T1000 (cell line): ENCODE measurements around the gene HLF.

Source experiments
- DNase-seq: peaks from one replicate; lab custom pipeline; 2025; ENCODE audit warnings: mixed read lengths; lab: John Stamatoyannopoulos, UW

HLF gene

GRCh38 chr17:55332296-55333041, 67.7 kb downstream of the HLF start:
- no peak for DNase-seq

- no peak for DNase-seq
Observed at GRCh38 chr17:55334285-55334684, 69.5 kb downstream of the HLF start.

DNA sequence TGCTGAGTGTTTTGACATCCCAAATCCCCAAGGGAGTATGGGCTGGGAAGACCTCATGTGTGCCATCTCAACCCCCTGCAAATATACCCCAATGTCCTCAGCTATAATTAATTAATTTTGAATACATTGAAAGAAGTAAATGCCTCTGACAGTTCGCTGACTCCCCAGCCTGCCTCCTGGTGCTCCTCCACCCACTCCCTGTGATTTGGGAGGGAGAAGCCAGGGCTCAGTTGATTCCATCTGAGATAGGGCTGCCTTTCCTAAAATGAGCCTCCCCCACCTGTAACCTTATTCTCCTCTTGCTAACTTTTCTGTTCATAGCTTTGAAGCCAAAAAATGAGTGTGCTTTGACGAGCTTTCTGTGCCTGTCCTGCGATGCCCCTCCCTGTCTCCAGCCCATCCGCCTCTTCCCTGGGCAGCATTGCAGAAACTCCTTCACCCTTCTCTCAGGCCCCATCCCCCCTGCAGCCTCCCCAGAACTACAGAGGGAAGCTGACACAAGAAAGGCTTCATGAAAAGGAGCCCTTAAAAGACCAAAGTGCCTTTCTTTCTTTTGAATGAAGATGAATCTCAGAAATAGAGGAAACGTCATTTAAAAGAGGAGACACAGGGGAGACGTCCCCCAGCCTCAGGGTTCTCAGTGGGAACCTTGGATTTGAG, 70.3 kb downstream of the HLF start:
- no peak for DNase-seq

- DNase-seq, result no peak
Observed at GRCh38 chr17:55335625-55336024, 70.9 kb downstream of the HLF start.

DNA sequence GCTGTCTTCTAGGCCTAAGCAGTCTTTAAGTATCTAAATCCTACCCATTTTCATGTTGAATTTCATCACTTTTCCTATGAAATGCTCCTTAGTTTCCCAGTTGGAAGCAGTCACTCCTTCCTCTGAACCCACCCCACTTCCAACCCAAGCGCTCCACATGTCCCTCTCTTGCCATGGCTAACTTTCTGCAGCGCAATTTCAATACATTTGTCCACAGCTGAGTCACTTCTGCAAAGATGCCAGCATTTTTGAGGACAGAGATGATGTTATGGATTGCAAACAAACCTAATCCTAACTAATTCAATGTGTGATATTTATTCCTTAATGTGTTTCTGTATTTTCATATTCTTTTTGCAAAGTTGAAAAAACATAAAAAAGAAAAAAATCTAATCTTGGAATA, 71.7 kb downstream of the HLF start:
- DNase-seq, result no peak

DNA sequence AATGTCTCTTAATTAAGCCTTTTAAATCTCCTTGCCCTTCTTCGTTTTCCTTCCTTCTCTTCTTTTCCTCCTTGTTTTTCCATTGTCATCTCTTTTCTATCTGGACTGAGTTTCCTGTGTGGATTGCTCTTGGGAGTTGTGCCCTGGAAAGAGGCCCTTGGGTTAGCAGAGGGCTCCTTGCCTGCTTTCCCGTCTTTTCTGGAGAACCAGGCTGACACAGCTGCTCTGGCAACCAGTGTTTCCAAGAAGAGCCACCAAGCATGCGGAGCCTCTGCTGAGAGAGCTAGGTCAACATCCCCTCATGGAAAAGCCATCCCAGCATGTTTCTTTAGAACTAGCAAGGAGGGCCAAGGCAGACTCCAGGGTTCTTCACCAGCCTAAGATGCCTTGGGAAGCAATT, 75.4 kb downstream of the HLF start:
- no peak for DNase-seq

- DNase-seq, result no peak
Observed at GRCh38 chr17:55340686-55341085, 75.9 kb downstream of the HLF start.

DNA sequence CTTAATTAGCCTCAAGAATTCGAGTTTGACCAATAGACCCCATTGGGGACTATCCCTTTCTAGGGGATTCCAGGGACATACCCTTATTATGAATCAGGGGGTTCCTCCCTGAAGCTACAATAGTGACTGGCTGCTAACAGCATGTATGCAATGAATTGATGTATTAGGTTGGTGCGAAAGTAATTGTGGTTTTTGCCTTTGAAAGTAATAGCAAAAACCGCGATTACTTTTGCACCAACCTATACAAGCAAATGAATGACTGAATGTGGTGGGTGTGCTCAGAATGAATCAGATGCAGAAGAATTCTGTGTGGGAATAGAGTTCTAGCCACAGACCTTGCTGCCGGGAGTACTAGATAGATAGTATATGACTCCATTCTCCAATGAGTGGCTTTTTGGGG, 76.7 kb downstream of the HLF start:
- DNase-seq, result no peak

DNA sequence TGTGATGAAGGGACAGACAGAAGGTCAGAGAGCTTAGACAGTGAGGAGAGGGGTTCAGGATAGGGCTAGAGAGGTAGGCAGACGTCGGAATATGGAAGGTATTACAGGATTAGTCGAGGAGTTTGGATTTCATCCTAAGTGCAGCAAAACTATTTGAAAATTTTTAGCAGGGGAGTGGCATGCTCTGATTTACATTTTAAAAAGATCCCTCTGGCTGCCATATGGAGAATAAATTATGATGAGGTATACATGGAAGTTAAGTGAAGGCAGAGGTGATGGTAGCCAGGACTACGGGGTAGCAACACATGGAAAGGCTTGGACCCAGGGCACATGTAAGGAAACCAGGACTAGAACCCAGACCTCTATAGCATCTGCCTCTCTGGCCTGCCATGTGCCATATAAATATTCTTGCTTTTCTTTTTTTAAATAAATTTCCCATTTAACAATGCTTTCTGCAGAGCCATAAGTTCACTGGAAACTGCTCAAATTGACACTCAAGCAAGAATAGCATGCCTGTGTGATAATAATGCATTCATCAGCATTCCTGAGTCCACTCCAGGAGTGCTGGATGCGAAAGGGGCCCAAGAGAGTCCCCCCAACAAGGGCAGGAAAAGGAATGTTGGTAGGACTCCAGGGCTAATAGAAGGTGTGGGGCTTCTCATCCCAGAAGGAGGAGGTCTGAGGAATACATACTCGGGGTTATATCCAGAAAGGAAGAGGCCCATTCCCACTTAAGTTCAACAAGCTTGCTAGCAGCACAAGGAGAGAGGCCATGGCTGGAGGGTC, 78.2 kb downstream of the HLF start:
- no peak for DNase-seq

DNA sequence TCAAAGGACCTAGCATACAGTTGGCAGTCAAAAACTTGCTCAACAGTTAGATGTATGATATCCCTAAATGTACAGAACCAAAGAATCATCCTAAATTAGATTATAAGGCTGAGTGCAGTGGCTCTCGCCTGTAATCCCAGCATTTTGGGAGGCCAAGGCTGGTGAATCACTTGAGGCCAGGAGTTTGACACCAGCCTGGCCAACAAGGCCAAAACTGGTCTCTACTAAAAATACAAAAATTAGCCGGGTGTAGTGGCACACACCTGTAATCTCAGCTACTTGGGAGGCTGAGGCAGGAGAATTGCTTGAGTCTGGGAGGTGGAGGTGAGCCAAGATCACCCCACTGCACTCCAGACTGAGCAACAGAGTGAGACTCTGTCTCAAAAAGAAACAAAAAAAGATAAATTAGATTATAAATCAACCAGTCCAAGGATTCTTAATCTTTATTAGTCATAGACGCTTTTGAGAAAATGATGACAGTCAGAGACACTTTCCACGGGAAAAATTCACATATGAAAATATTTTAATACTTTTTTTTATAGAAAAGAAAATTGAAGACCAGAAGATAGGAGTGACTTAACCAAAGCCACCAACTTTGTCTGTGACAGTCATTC, 79.2 kb downstream of the HLF start:
- DNase-seq, result no peak

DNA sequence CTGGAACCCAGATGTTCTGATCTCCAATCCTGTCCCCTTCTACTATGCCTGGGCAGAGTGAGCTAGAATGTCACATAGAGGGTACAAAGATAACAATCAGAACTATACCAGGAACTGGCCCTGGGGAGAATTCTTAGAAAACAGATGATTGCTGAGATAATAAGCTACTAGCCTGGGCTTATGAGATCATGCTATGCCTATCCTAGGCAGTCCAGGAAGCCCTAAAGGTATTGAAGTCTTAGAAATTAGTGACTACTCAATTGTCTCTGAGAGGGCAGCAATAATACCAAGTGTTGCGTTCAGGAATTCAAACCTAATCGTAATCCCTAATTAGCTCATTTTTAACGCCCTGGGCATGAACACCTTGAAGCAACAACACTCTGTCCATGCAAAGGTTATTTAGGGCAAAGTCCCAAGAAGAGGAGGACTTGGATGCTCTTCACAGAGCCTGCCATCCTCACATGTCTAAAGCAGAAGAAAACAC, 79.8 kb downstream of the HLF start:
- DNase-seq, result no peak

GRCh38 chr17:55345132-55345531, 80.4 kb downstream of the HLF start:
- DNase-seq, result no peak

DNA sequence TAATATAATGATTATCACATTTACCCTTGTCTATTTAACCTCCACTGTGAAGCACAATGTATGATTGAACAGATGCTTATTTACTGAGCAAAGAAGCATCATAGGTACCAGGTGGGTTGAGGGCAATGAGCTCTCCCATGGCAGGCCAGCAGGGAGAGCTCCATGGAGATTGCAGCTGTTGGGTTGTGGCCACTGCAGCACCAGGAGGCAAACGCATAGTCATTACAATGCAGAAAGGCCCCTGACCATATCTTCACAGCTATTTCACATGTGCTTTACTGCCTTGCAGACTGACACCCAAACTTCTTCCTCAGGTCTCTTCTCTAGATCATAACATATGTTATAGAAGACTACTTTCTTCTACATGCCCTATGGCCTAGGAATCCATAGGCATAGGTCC, 81.9 kb downstream of the HLF start:
- no peak for DNase-seq

DNA sequence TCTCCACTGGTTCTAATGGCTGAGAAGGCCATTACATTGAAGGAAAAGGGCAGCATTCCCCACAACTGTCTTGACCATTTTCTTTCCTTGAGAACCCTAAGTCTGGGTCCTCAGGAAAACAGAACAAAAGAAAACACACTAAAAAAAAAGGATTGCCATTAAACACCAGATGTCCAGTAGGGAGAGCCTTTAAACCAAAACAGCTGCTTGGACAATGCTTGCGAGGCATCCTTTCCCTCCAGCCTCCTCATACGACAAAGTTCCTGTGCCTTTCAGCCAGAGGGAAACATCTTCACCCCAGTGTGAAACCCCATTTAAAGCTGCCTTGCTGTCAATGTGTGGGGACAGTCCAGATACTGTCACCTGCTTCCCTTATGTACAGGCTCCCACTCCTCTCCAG, 82.6 kb downstream of the HLF start:
- DNase-seq, result no peak

- DNase-seq, result peak; percentile 4
Observed at GRCh38 chr17:55348749-55349354, 84.1 kb downstream of the HLF start.

- DNase-seq, result no peak
Observed at GRCh38 chr17:55350825-55351205, 86.1 kb downstream of the HLF start.

DNA sequence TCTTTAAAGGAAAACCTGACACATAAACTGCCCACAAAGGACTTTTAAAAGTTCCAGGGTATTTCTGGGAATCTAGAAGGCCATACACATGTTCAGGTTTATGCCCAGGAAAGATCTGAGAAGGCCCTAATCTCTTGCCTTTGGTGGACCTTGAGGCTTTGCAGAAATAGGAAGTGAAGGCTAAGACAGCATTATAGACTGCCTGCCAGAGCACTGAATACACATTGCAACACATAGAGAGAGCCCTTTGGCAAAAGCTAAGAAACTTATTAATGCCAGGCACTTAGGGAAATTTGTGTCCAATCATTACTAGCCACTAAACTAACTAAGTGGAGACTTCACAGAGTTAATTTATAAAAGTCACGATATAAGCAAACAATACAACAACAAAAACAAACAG, 86.5 kb downstream of the HLF start:
- no peak for DNase-seq

DNA sequence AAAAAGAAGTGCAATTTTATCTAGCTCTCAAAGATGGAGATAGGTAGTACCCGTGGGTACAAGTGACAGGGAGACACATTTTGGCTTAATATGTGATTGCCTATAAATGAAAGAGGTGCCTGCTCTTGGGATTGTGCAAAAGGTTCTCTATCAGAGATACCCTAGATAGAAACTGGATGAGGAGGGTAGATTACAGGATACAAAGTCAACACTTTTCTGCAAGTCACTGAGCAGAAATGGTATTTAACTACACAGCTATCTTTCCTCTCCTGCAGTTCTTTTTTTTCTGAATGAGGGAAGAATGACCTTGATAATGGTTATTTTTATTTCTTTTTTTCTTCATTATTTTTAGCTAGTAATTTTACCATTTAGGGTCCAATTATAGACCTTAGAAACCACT, 89.2 kb downstream of the HLF start:
- DNase-seq, result no peak

GRCh38 chr17:55354941-55355340, 90.2 kb downstream of the HLF start:
- no peak for DNase-seq

GRCh38 chr17:55356434-55357328, 91.9 kb downstream of the HLF start:
- peak; percentile 23 for DNase-seq

- DNase-seq, result no peak
Observed at GRCh38 chr17:55360971-55361370, 96.2 kb downstream of the HLF start.
